Measurements from ENCODE around the gene PLA2G4C.
A peak's percentile ranks its signal among the peaks of the same experiment; 100 is the strongest.

PLA2G4C gene, protein sequence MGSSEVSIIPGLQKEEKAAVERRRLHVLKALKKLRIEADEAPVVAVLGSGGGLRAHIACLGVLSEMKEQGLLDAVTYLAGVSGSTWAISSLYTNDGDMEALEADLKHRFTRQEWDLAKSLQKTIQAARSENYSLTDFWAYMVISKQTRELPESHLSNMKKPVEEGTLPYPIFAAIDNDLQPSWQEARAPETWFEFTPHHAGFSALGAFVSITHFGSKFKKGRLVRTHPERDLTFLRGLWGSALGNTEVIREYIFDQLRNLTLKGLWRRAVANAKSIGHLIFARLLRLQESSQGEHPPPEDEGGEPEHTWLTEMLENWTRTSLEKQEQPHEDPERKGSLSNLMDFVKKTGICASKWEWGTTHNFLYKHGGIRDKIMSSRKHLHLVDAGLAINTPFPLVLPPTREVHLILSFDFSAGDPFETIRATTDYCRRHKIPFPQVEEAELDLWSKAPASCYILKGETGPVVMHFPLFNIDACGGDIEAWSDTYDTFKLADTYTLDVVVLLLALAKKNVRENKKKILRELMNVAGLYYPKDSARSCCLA

DNA sequence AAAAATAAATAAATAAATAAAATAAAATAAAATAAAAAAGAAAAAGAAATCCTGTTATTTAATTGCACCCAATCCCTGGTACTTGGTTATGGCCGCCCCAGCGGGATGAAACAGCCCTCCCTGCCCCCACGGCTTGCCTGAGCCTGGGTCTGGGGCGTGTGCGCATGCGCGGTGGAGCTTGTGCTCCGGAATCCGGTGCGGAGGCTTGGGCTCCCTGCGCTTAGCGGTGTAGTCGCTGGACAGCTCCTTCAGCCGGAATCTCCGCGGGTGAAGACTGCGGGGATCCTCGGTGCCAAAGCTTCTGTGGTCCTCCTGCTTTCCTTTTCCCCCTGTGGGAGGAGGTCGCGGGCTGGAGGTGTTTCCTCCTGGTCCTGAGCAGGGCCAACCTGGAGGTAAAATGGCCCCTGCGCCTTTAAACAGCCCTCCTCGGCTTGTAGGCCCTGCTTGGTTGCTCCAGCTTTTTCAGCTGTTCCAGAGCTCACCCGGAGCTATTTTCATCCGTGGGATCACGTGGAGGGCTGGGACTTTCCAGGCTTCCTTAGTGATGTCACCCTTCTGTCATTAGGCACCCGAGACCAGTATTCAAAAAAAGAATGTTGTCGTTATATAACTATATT, at the start of gene PLA2G4C:
Gene PLA2G4C (minus strand): TSS at position 468 of the 617 bp plus-strand sequence. CDS start 4,288 bp downstream, outside the sequence.
- Histone ChIP-seq H3K27me3 (ENCODE audit: control insufficient read depth, insufficient read depth, low read length) (no peaks in the 10 kb centered on the region), H3K9me3 (ENCODE audit: control insufficient read depth, low read depth, low read length) (no peaks in the 10 kb centered on the region), H3K9ac (ENCODE audit: low read length) (peak within 1 kb of the TSS; percentile 56), H3K36me3 (ENCODE audit: control insufficient read depth, low read depth, low read length) (peaks cover 8% of the 10 kb centered on the region), H3K27ac (ENCODE audit: low read length) (no peak within 1 kb of the TSS), H3K4me3 (ENCODE audit: low read length) (peak within 1 kb of the TSS; percentile 65), H3K4me1 (ENCODE audit: control insufficient read depth, low read depth, low read length) (peaks cover 7% of the 10 kb centered on the region)

DNA sequence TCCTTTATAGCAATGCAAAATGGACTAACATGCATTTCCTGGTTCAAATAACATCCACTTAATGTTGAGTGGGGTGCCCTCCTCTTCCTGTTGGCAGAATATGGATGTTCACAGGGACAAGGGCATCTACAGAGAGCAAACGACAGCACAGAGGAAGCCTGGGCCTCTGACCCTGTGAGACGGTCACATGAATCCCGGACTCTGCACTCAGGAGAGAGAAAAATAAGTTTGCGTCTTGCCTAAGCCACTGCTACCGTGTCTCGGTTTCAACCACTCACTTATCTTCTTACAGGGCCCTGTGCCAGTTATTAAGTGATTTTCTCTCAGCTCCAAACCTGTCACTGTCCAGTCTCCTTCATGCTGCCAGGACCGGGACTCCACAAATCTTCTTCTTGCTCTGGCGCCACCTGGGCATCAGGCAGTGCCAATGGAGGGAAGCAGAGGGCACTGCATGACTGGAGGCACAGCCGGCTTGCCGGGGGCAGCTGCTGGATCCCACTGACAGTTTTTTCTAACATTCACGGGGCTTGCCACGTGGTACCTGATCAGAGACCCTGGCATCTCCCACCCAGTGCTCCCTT, 47.7 kb upstream of the PLA2G4C start:
- no peaks in the 10 kb centered on the region for H3K27me3 ChIP-seq (ENCODE audit: control insufficient read depth, insufficient read depth, low read length)
- H3K36me3 ChIP-seq (ENCODE audit: control insufficient read depth, low read depth, low read length) = peaks cover 29% of the 10 kb centered on the region
- H3K4me1 ChIP-seq (ENCODE audit: control insufficient read depth, low read depth, low read length) = no peaks in the 10 kb centered on the region

DNA sequence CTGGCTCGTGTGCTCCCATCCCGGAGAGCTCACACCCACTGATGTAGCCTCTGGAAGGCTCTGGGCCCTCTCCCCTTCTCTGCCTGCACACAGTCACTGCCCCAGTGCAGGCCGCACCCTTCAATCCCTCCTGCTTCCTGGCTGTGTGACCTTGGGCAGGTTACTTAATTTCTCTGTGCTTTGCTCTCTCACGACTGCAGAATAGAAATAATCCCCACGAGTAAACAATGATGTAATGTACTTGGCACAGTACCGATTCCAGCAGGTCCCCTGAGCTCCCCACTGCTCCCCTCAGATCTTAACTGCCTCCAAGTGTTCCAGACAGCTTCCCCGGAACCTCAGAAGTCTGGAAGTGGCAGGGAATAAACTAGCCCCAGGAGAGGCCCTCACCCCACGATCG, 43.4 kb upstream of the PLA2G4C start:
- H3K4me1 ChIP-seq (ENCODE audit: control insufficient read depth, low read depth, low read length) = no peaks in the 10 kb centered on the region
- no peaks in the 10 kb centered on the region for H3K9me3 ChIP-seq (ENCODE audit: control insufficient read depth, low read depth, low read length)
- no peaks in the 10 kb centered on the region for H3K27me3 ChIP-seq (ENCODE audit: control insufficient read depth, insufficient read depth, low read length)
- peaks cover 23% of the 10 kb centered on the region for H3K36me3 ChIP-seq (ENCODE audit: control insufficient read depth, low read depth, low read length)
- no peak overlapping the region for H3K9ac ChIP-seq (ENCODE audit: low read length)
- no peak overlapping the region for H3K4me3 ChIP-seq (ENCODE audit: low read length)
- no peak overlapping the region for H3K27ac ChIP-seq (ENCODE audit: low read length)

More for the DNA sequence above, 47.7 kb upstream of the PLA2G4C start:
- Histone ChIP-seq H3K9ac (ENCODE audit: low read length) (no peak overlapping the region), H3K4me3 (ENCODE audit: low read length) (no peak overlapping the region), H3K27ac (ENCODE audit: low read length) (no peak overlapping the region), H3K9me3 (ENCODE audit: control insufficient read depth, low read depth, low read length) (no peaks in the 10 kb centered on the region)

DNA sequence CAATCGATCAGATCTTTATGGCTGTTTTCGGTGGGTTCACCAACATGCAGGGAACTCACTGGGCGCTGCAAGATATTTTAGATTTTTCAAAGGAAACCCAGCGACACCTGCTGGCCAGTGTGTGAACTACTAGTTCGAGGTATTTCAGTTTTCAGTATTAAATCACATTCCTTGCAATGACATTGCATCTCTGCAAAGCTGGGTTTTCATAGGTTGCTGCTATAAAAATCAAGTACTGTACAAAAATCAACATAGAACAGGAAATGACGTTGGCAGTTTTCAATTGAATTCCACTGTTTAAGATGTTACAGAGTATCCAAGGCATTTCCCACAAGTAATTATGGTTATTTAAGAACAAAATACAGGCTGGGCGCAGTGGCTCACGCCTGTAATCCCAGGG, 41.9 kb upstream of the PLA2G4C start:
- peaks cover 28% of the 10 kb centered on the region for H3K36me3 ChIP-seq (ENCODE audit: control insufficient read depth, low read depth, low read length)
- H3K4me3 ChIP-seq (ENCODE audit: low read length) = no peak overlapping the region
- H3K9ac ChIP-seq (ENCODE audit: low read length) = no peak overlapping the region
- H3K4me1 ChIP-seq (ENCODE audit: control insufficient read depth, low read depth, low read length) = no peaks in the 10 kb centered on the region
- H3K27me3 ChIP-seq (ENCODE audit: control insufficient read depth, insufficient read depth, low read length) = no peaks in the 10 kb centered on the region
- H3K9me3 ChIP-seq (ENCODE audit: control insufficient read depth, low read depth, low read length) = no peaks in the 10 kb centered on the region
- H3K27ac ChIP-seq (ENCODE audit: low read length) = no peak overlapping the region

DNA sequence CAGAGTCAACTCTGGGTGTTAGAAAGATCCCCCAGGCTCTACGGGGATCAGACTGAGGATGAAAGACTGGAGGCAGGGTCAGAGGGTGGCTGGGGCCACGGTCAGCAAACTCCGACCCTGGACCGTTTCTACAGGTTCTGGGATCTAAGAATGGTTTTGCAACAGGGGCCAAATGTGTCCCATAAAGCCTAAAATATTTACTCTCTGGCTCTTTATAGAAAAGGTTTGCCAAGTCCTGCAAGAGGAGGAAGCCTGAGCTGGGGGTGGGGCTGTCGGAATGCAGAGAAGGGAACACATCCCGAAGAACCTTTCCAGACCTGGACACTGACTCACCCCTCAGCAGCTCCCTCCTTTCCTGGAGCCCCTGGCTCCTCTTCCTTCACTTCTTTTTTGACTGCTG, 38.8 kb upstream of the PLA2G4C start:
- Histone ChIP-seq H3K36me3 (ENCODE audit: control insufficient read depth, low read depth, low read length) (peaks cover 42% of the 10 kb centered on the region), H3K27me3 (ENCODE audit: control insufficient read depth, insufficient read depth, low read length) (no peaks in the 10 kb centered on the region), H3K4me1 (ENCODE audit: control insufficient read depth, low read depth, low read length) (no peaks in the 10 kb centered on the region)

DNA sequence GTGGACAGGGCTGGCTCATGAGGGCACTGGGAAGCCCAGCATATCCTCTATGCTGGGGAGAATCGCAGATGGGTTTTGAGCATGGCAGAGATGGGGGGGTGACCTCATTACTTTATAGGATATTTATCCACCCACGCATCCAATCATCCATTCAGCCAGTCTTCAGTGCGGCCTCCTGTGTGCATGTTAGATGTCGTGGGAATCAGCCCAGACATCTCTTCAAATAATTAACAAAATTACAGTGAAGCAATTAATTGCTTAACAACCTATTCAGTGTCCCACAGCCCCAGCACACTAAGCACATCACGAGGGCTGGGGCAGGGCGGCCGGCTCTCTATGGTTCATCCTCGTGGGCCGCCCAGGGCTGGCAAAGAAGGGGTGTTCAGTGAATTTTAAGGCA, 38.0 kb upstream of the PLA2G4C start:
- H3K4me1 ChIP-seq (ENCODE audit: control insufficient read depth, low read depth, low read length) = no peaks in the 10 kb centered on the region
- peaks cover 44% of the 10 kb centered on the region for H3K36me3 ChIP-seq (ENCODE audit: control insufficient read depth, low read depth, low read length)

More for the DNA sequence above, 38.8 kb upstream of the PLA2G4C start:
- no peaks in the 10 kb centered on the region for H3K9me3 ChIP-seq (ENCODE audit: control insufficient read depth, low read depth, low read length)
- no peak overlapping the region for H3K4me3 ChIP-seq (ENCODE audit: low read length)
- H3K9ac ChIP-seq (ENCODE audit: low read length) = no peak overlapping the region
- H3K27ac ChIP-seq (ENCODE audit: low read length) = no peak overlapping the region

DNA sequence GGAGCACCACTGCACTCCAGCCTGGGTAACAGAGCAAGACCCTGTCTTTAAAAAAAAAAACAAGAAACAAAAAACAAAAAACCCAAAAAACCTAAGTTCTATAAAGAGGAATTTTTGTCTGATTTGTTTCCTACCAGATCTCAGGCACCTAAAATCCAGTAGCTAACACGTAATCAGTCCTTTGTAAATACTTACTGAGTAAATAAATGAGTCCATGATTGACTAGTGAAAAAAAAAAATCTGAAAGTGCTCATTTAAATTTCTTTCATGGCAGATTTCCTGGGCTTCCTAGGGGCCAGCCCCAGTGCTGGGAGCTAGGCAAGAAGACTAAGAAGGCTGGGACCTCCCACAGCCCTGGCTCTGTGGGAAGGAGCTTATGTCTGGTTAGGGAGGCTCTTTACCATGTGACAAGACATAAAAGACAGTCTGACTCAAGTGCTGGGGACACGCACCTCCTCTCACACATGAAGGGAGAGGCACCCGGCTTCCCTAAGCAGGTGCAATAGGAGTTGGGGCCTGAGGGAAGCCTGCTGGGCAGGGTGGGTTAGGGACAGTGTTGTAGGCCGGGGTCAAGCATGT, 37.1 kb upstream of the PLA2G4C start:
- Histone ChIP-seq H3K9ac (ENCODE audit: low read length) (no peak overlapping the region), H3K36me3 (ENCODE audit: control insufficient read depth, low read depth, low read length) (peaks cover 51% of the 10 kb centered on the region), H3K4me1 (ENCODE audit: control insufficient read depth, low read depth, low read length) (no peaks in the 10 kb centered on the region)

More for the DNA sequence above, 38.0 kb upstream of the PLA2G4C start:
- H3K9me3 ChIP-seq (ENCODE audit: control insufficient read depth, low read depth, low read length) = no peaks in the 10 kb centered on the region
- no peak overlapping the region for H3K9ac ChIP-seq (ENCODE audit: low read length)
- no peak overlapping the region for H3K27ac ChIP-seq (ENCODE audit: low read length)
- no peak overlapping the region for H3K4me3 ChIP-seq (ENCODE audit: low read length)
- no peaks in the 10 kb centered on the region for H3K27me3 ChIP-seq (ENCODE audit: control insufficient read depth, insufficient read depth, low read length)

DNA sequence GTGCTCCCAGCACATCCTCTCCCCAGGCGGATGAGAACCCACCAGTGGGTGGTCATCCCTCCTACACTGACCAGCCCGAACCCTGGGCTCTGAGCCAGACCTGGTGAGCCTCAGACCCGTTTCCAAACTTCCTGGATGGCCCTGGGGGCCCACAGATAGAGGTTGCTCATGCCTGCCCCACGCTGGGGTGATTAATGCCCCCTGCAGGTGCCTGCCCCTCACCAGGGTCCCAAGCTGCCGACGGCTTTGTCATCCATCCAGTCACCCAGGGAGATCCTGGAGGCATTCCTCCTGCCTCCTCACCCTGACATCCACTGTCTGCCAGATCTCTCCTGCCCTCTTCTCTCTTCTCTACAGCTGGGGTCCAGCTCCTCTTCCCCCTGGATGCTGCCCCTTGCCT, 28.4 kb upstream of the PLA2G4C start:
- H3K9ac ChIP-seq (ENCODE audit: low read length) = no peak overlapping the region
- H3K9me3 ChIP-seq (ENCODE audit: control insufficient read depth, low read depth, low read length) = no peaks in the 10 kb centered on the region
- no peak overlapping the region for H3K27ac ChIP-seq (ENCODE audit: low read length)
- no peaks in the 10 kb centered on the region for H3K27me3 ChIP-seq (ENCODE audit: control insufficient read depth, insufficient read depth, low read length)
- peaks cover 37% of the 10 kb centered on the region for H3K36me3 ChIP-seq (ENCODE audit: control insufficient read depth, low read depth, low read length)
- no peak overlapping the region for H3K4me3 ChIP-seq (ENCODE audit: low read length)
- H3K4me1 ChIP-seq (ENCODE audit: control insufficient read depth, low read depth, low read length) = no peaks in the 10 kb centered on the region

More for the DNA sequence above, 37.1 kb upstream of the PLA2G4C start:
- Histone ChIP-seq H3K4me3 (ENCODE audit: low read length) (no peak overlapping the region), H3K27ac (ENCODE audit: low read length) (no peak overlapping the region), H3K27me3 (ENCODE audit: control insufficient read depth, insufficient read depth, low read length) (no peaks in the 10 kb centered on the region), H3K9me3 (ENCODE audit: control insufficient read depth, low read depth, low read length) (no peaks in the 10 kb centered on the region)

DNA sequence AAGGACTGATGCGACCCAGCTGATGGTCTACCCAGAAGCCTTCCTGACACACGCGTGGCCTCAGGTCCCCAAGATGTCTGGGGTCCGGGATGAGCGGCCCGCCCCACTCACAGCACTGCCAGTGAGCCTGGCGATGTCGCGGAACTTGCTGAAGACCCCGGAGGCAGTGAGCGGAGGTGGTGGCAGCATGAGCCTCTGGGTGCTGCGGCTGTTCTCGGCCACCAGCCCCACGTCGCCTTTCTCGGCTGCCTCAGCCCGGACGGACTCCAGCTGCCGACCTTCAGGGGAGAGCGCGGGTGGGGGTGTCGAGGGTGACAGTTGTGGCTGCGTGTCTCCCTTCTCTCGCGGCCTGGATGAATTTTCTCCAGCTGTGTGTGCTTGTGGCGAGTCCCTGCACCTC, 26.8 kb upstream of the PLA2G4C start:
- Histone ChIP-seq H3K36me3 (ENCODE audit: control insufficient read depth, low read depth, low read length) (peaks cover 40% of the 10 kb centered on the region), H3K9ac (ENCODE audit: low read length) (no peak overlapping the region), H3K27me3 (ENCODE audit: control insufficient read depth, insufficient read depth, low read length) (no peaks in the 10 kb centered on the region), H3K4me1 (ENCODE audit: control insufficient read depth, low read depth, low read length) (no peaks in the 10 kb centered on the region), H3K4me3 (ENCODE audit: low read length) (no peak overlapping the region), H3K9me3 (ENCODE audit: control insufficient read depth, low read depth, low read length) (no peaks in the 10 kb centered on the region), H3K27ac (ENCODE audit: low read length) (no peak overlapping the region)

DNA sequence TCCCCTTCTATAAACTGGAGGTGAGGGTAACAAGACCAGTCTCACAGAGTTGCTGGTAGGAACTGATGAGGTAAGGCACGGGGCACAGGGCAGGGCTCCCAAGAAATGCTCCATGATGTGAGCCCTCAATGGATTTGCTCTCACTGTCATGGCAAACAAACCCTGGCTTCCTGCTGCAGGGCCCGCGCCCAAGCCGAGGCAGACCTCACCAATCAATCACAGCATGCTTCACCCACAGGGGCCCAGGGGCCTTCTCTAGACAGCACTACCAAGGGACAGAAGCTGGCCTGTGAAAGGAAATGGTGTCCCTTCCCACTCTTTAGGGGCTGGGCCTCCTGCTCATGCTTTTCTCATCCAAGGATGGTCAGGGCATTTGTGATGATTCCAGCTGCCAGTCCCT, 25.9 kb upstream of the PLA2G4C start:
- Histone ChIP-seq H3K27ac (ENCODE audit: low read length) (no peak overlapping the region), H3K36me3 (ENCODE audit: control insufficient read depth, low read depth, low read length) (peaks cover 47% of the 10 kb centered on the region), H3K9ac (ENCODE audit: low read length) (no peak overlapping the region), H3K4me3 (ENCODE audit: low read length) (no peak overlapping the region), H3K9me3 (ENCODE audit: control insufficient read depth, low read depth, low read length) (no peaks in the 10 kb centered on the region), H3K27me3 (ENCODE audit: control insufficient read depth, insufficient read depth, low read length) (no peaks in the 10 kb centered on the region), H3K4me1 (ENCODE audit: control insufficient read depth, low read depth, low read length) (no peaks in the 10 kb centered on the region)

DNA sequence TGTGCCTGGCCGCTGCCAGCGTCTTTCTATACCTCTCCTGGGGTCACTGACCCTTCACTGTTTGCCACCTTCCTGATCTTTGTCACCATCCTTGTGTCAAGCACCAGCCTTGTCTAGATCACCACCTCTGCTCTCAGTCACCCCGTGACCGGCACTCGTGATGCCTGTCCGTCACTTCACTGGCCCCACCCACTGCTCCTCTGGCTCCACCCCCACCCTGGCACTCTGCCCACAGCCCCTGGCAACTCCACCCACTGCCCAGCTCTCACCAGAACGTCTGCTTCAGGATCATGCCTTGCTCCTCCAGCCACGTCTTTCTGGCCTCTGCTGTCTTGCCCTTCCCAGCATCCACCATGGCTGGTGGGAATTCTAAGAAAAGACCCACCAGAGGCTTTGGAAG, 24.8 kb upstream of the PLA2G4C start:
- Histone ChIP-seq H3K27ac (ENCODE audit: low read length) (no peak overlapping the region), H3K9ac (ENCODE audit: low read length) (no peak overlapping the region), H3K36me3 (ENCODE audit: control insufficient read depth, low read depth, low read length) (peaks cover 56% of the 10 kb centered on the region), H3K9me3 (ENCODE audit: control insufficient read depth, low read depth, low read length) (no peaks in the 10 kb centered on the region), H3K4me3 (ENCODE audit: low read length) (no peak overlapping the region), H3K4me1 (ENCODE audit: control insufficient read depth, low read depth, low read length) (no peaks in the 10 kb centered on the region), H3K27me3 (ENCODE audit: control insufficient read depth, insufficient read depth, low read length) (no peaks in the 10 kb centered on the region)
